Measurements from ENCODE around the gene DNAJB6.
"Not testable (repeated sequence)": the region's sequence is repeated elsewhere in the genome, so short reads cannot be mapped to it uniquely, and the experiment has no call there.

- TF ChIP-seq CTCF, POLR2AphosphoS5, POLR2A (IDR thresholded peaks at IDR 0.05): not testable (repeated sequence)
Observed at GRCh38 chr7:157331049-157331448, 5.8 kb upstream of the DNAJB6 start.
